NCI-H446 treated with DMSO at 0.1 percent for 48 hours (cell line): Measurements from ENCODE around the gene ATG10.
A peak's percentile ranks its signal among the peaks of the same experiment; 100 is the strongest.
"Not testable (repeated sequence)": the region's sequence is repeated elsewhere in the genome, so short reads cannot be mapped to it uniquely, and the experiment has no call there.

Source experiments
- DNase-seq: peaks from one replicate; lab custom pipeline; 2025; lab: John Stamatoyannopoulos, UW

Gene ATG10

DNA sequence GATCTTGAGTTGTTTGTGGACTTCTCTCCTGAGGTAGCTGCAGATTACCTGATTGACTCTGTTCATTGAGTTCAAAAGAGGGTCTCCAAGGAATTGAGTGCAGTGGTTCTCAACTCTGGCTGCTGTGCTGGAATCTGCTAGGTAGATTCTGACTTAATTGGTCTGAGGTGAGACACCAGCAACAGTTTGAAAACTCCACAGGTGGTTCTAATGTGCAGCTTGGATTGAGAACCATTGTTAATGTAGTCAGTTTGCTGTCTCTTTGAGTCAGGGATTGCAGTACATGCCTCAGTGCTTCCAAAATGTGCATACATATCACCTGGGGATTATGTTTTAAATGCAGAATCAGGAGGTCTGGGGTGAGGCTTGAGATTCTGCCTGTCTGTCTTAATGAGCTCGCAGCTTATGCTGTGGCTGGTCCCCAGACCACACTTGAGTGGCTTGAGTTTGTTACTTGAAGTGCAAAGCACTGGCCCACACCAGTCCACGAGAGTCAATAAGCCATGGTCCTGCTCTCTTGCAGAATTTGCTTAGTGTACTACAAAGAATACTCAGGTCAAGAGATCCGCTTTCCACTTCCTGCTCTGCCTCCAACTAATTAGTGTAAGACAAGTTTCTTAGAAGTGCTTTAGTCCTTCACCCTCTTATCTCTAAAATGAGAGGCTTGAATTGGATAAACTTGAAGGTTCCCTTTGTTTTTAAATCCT, 82.3 kb downstream of the ATG10 start:
- no peak for DNase-seq

- DNase-seq: no peak
These were observed 85.2 kb downstream of the ATG10 start for GRCh38 chr5:82057051-82057450.

- peak; percentile 8 for DNase-seq
These were observed 86.9 kb downstream of the ATG10 start for GRCh38 chr5:82058710-82059109.

- no peak for DNase-seq
These were observed 95.0 kb downstream of the ATG10 start for GRCh38 chr5:82066791-82067190.

DNA sequence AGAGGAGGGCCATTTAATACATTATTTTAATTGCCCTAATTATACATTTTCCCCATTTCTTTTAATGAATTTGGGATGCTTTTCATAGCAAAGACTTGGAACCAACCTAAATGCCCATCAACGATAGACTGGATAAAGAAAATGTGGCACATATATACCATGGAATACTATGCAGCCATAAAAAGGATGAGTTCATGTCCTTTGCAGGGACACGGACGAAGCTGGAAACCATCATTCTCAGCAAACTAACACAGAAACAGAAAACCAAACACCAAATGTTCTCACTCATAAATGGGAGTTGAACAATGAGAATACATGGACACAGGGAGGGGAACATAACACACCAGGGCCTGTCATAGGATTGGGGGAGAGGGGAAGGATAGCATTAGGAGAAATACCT, 96.2 kb downstream of the ATG10 start:
- DNase-seq: not testable (repeated sequence)

DNA sequence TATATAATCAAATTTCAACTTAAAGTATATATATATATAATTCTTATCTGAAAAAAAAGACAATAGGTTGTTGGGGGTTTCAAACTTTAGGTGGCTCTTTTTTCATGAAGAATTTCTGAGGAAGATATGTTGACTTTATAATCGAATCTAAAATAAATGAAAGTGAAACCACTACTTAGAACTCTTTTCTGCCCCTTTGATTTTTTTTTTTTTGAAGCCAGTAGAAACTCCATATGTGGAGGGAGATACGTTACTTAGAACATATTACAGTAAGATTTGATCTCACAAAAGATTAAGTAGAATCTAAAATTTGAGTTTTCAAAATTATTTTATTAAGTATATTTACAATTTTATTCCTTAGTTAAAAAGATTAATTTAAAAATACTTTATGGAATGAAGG, 96.9 kb downstream of the ATG10 start:
- no peak for DNase-seq

- no peak for DNase-seq
These were observed 100.3 kb downstream of the ATG10 start for GRCh38 chr5:82072138-82072537.

- DNase-seq: peak; percentile 55
These were observed 101.4 kb downstream of the ATG10 start for GRCh38 chr5:82073179-82073578.

GRCh38 chr5:82074950-82075349, 103.1 kb downstream of the ATG10 start:
- DNase-seq: peak; percentile 43

GRCh38 chr5:82077496-82077895, 105.7 kb downstream of the ATG10 start:
- DNase-seq: no peak

DNA sequence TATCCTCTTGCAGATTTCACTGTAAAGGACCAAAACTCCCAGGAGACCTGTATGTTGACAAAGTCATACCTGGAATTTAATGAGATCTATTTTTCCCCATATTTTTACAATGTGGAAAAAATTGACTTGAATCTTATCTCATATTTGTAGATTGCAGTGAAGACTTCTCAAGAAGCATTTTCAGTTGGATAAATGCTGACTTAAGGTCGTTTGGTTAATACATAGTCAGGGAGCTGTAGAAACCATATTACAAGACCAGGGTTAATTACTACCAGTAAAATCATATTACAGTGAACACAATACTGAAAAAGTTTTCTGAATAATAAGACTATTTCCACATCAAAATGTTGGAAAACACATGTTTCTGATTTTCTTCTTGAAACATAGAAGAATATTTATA, 119.8 kb downstream of the ATG10 start:
- no peak for DNase-seq

- DNase-seq: no peak
These were observed 123.7 kb downstream of the ATG10 start for GRCh38 chr5:82095536-82095935.

DNA sequence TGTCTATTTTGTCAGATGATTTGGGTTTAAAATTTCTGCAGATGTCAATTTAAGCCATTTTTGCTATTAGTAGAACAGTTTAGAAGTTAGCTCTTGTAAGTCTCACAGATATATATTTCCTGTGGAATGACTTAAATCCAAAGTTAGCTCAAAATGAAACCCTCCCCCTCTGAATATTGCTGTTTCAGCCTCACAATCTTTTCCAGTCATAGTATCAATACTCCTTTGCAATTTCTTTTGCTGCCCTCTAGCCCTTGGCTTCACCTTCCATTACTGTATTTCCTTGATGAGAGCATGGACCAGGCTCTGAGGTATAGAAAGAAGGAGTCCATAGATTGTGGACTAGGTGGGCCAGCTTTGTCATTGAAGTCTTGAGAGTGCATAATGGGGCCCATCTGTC, 124.4 kb downstream of the ATG10 start:
- DNase-seq: no peak

DNA sequence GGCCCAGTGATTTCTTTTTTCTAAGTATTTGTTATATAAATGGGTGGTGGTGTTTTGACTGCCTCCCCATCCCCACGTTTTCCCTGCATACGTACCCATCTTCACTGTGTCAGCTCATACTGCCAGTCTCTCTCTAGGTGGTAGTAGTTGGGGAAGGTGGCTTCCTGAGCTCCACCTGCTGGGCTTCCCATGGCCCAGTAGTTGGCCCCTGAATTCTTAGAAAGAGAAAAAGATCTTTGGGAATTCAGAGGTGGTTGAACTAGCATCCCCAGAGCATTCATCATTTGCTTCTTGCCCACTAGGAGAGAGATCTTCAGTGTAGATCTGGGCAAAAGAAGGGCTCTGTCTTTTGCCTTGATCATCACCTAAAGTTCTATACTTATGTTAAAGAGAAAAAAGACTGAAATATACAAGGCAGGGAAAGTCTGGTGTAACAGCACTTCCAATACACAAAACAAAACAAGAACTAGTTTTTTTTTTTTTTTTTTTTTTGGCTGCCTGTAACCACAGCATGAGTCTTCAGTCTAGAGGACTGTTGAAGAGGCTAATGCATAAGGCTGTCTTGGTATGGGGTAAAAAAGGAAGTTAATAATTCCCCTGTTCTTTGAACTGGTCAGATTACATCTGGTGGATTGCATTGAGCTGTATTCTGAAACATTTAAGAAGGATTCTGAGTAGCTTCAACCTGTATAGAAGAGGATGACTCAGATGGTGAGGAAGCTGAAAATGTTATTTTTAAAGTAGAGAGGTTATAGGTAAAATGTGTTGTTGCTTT, 128.7 kb downstream of the ATG10 start:
- DNase-seq: no peak

DNA sequence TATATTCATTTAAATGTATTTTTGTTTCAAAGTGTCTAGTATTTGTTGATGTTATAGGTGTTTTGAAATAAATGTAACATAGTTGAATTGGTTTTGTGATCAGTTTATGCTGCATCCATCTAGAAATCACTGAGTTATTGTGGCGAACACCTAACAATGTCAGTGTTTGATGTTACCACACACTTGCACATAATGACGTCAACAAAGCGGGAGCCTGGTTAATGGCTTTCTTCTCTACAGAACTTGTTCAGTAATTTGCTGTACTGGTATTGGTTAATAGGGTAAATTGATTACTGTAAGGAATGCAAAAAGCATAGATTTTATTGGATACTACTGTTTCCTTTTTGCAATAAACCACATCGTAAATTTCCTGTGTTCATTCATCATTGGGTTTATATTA, 133.0 kb downstream of the ATG10 start:
- DNase-seq: no peak

DNA sequence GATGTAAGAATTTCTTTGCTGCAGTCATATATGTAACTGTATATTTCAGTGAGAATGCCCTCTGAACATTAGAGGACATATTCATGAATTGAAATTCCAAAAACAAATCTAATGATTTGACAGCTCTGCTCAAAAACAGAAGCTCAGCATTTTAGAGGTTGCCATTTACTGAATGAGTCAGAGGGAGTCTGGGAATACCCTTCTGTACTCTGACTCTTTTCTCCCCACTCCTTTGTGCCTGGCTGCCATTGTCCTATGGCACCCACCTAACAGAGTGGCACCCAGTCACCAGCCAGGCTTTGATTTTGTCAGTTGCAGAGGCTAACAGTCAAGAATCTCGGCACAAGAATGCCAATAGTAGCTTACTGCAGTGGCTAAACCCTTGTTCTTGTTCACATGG, 133.6 kb downstream of the ATG10 start:
- DNase-seq: no peak

DNA sequence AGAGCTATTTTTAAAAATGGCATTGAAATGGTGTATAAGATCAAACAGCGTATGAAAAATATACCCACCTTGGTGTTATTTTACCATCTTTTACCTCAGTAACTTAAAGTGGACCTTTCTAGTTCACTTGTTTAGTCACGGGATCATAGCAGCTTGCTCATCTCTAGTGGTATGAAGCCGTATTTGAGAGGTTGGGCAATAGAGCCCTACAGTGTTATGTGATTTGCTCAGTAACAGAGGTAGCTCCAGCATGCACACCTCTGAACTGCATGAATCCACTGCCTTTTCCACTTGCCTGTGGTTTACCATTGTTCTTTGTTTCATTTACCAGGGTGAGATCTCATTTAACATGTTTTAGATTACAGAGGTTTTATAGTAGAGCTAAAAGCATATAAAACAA, 134.4 kb downstream of the ATG10 start:
- no peak for DNase-seq

- no peak for DNase-seq
These were observed 134.9 kb downstream of the ATG10 start for GRCh38 chr5:82106756-82107155.

DNA sequence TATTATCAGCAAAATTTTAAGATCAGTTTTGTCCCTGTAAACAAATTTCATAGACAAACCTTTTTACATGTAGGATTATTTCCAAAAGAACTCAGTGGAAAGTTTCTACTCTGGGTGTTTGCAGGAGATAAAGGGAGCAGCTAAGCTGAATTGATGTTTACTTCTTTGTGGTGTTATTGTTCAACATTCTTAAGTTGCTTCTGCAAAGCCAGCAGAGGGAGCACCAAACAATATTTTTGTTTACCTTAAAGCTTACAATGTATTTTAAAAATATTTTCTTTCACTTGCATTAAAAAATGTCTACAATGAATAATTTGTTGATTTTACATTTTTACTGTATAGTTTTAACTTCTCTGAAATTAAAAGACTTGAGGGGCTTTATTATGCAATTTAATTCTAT, 135.4 kb downstream of the ATG10 start:
- no peak for DNase-seq

DNA sequence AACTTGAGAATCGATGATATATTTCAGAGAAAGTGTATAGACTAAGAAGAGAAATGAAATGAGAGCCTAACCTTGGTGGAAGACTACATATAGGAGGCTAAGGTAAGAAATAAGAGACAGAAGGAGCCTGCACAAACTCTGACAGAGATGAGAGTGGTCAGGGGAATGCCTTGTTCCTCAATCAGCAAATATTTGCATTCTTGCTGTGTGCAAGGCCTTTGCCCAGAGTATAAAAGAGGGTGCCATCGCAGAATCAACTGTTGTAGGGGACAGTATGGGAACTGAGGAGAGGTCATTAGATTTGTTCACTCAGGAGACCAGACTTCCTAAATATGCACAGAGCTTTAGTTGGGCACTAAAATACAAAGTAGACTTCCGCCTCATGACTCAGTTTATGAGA, 137.2 kb downstream of the ATG10 start:
- DNase-seq: no peak

- DNase-seq: not testable (repeated sequence)
These were observed 138.1 kb downstream of the ATG10 start for GRCh38 chr5:82109915-82110314.

DNA sequence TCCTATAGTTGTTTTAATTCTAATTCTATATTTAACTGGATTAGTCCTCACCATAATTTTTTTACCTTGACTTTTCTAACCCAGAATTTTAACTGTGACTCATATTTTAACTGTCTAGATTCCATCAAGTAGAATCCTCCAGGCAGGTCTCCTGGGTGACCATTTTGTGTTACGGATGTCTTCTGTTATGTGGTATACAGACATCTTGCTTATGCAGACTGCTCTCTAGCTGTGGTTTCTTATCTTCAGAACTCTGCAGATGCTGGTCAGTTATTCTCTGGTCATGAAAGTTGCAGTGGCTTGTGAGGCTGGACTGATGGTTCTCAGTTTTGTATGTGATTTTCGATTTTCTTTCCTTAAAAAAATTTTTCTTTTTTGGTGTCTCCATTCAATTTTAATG, 139.4 kb downstream of the ATG10 start:
- DNase-seq: no peak

GRCh38 chr5:82115858-82116257, 144.0 kb downstream of the ATG10 start:
- no peak for DNase-seq

- DNase-seq: no peak
These were observed 148.1 kb downstream of the ATG10 start for GRCh38 chr5:82119889-82120288.
